ENCODE measurements around the gene SLC34A2.

SLC34A2 gene

DNA sequence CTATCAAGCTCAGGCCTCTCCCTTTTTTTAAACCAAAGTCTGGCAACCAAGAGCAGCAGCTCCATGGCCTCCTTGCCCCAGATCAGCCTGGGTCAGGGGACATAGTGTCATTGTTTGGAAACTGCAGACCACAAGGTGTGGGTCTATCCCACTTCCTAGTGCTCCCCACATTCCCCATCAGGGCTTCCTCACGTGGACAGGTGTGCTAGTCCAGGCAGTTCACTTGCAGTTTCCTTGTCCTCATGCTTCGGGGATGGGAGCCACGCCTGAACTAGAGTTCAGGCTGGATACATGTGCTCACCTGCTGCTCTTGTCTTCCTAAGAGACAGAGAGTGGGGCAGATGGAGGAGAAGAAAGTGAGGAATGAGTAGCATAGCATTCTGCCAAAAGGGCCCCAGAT, 21.5 kb downstream of the SLC34A2 start:
- Histone ChIP-seq H3K27me3 (ENCODE audit: low read depth, low read length) (no peaks in the 10 kb centered on the region), H3K4me2 (ENCODE audit: low read length) (no peak overlapping the region), H3K36me3 (replicated peaks; ENCODE audit: low read depth, low read length) (no peaks in the 10 kb centered on the region), H3K79me2 (ENCODE audit: low read length) (no peaks in the 10 kb centered on the region), H3K4me1 (ENCODE audit: low read length) (no peaks in the 10 kb centered on the region), H2AFZ (ENCODE audit: low read depth, low read length) (no peak overlapping the region), H4K20me1 (ENCODE audit: insufficient read depth, low read length) (no peaks in the 10 kb centered on the region), H3K27ac (ENCODE audit: low read length) (no peak overlapping the region), H3K9ac (ENCODE audit: low read length) (no peak overlapping the region), H3K4me3 (ENCODE audit: low read length) (no peak overlapping the region), H3K9me3 (ENCODE audit: insufficient read depth, low read length) (no peaks in the 10 kb centered on the region)
- TF ChIP-seq, protein P1, sequence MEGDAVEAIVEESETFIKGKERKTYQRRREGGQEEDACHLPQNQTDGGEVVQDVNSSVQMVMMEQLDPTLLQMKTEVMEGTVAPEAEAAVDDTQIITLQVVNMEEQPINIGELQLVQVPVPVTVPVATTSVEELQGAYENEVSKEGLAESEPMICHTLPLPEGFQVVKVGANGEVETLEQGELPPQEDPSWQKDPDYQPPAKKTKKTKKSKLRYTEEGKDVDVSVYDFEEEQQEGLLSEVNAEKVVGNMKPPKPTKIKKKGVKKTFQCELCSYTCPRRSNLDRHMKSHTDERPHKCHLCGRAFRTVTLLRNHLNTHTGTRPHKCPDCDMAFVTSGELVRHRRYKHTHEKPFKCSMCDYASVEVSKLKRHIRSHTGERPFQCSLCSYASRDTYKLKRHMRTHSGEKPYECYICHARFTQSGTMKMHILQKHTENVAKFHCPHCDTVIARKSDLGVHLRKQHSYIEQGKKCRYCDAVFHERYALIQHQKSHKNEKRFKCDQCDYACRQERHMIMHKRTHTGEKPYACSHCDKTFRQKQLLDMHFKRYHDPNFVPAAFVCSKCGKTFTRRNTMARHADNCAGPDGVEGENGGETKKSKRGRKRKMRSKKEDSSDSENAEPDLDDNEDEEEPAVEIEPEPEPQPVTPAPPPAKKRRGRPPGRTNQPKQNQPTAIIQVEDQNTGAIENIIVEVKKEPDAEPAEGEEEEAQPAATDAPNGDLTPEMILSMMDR (IDR thresholded peaks at IDR 0.05; ENCODE audit: low read depth, low read length) = no peak
- no peak for TF ChIP-seq EZH2phosphoT487 (IDR thresholded peaks at IDR 0.05; ENCODE audit: low read depth)

DNA sequence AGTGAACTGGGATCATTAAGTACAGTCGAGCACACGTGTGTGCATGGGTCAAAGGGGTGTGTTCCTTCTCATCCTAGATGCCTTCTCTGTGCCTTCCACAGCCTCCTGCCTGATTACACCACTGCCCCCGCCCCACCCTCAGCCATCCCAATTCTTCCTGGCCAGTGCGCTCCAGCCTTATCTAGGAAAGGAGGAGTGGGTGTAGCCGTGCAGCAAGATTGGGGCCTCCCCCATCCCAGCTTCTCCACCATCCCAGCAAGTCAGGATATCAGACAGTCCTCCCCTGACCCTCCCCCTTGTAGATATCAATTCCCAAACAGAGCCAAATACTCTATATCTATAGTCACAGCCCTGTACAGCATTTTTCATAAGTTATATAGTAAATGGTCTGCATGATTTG, 22.3 kb downstream of the SLC34A2 start:
- Histone ChIP-seq H3K79me2 (ENCODE audit: low read length) (no peaks in the 10 kb centered on the region), H3K27me3 (ENCODE audit: low read depth, low read length) (no peaks in the 10 kb centered on the region), H4K20me1 (ENCODE audit: insufficient read depth, low read length) (no peaks in the 10 kb centered on the region), H3K36me3 (replicated peaks; ENCODE audit: low read depth, low read length) (no peaks in the 10 kb centered on the region), H3K27ac (ENCODE audit: low read length) (no peak overlapping the region), H2AFZ (ENCODE audit: low read depth, low read length) (no peak overlapping the region), H3K9ac (ENCODE audit: low read length) (no peak overlapping the region), H3K4me2 (ENCODE audit: low read length) (no peak overlapping the region), H3K9me3 (ENCODE audit: insufficient read depth, low read length) (no peaks in the 10 kb centered on the region), H3K4me1 (ENCODE audit: low read length) (no peaks in the 10 kb centered on the region), H3K4me3 (ENCODE audit: low read length) (no peak overlapping the region)
- TF ChIP-seq, protein P1 (IDR thresholded peaks at IDR 0.05; ENCODE audit: low read depth, low read length) = no peak
- TF ChIP-seq EZH2phosphoT487 (IDR thresholded peaks at IDR 0.05; ENCODE audit: low read depth) = no peak

- no peaks in the 10 kb centered on the region for H3K9me3 ChIP-seq (ENCODE audit: insufficient read depth, low read length)
- H3K9ac ChIP-seq (ENCODE audit: low read length) = no peak overlapping the region
- no peaks in the 10 kb centered on the region for H3K36me3 ChIP-seq (replicated peaks; ENCODE audit: low read depth, low read length)
- H3K4me3 ChIP-seq (ENCODE audit: low read length) = no peak overlapping the region
- H3K79me2 ChIP-seq (ENCODE audit: low read length) = no peaks in the 10 kb centered on the region
- H3K4me2 ChIP-seq (ENCODE audit: low read length) = no peak overlapping the region
- no peak overlapping the region for H2AFZ ChIP-seq (ENCODE audit: low read depth, low read length)
- no peaks in the 10 kb centered on the region for H3K27me3 ChIP-seq (ENCODE audit: low read depth, low read length)
- no peaks in the 10 kb centered on the region for H3K4me1 ChIP-seq (ENCODE audit: low read length)
- H3K27ac ChIP-seq (ENCODE audit: low read length) = no peak overlapping the region
- H4K20me1 ChIP-seq (ENCODE audit: insufficient read depth, low read length) = no peaks in the 10 kb centered on the region
- TF ChIP-seq, protein P1 (IDR thresholded peaks at IDR 0.05; ENCODE audit: low read depth, low read length) = no peak
- TF ChIP-seq EZH2phosphoT487 (IDR thresholded peaks at IDR 0.05; ENCODE audit: low read depth) = no peak
These were observed 32.1 kb downstream of the SLC34A2 start for GRCh38 chr4:25687773-25688172.

DNA sequence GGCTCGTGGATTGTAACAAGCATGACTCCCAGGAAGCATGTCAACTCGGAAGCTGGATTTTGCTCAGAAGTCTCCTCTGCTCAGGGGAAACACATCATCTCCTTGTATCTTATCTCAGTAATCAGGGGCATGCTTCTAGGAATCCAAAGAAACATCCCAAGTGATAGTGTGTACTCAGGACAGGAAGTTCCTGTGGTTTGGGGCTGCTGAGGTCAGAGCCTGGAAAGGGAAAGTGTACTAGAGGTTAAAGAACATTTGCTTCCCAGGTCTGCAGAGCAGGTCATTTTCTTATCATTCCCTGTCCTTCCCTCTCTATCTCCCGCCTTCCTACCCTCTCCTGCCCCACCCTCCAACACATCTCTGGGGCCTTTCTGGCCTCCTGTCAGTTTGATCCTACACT, 38.8 kb downstream of the SLC34A2 start:
- Histone ChIP-seq H3K9me3 (ENCODE audit: insufficient read depth, low read length) (no peaks in the 10 kb centered on the region), H3K36me3 (replicated peaks; ENCODE audit: low read depth, low read length) (no peaks in the 10 kb centered on the region), H2AFZ (ENCODE audit: low read depth, low read length) (no peak overlapping the region), H3K9ac (ENCODE audit: low read length) (no peak overlapping the region), H3K79me2 (ENCODE audit: low read length) (no peaks in the 10 kb centered on the region), H3K4me2 (ENCODE audit: low read length) (no peak overlapping the region), H3K4me3 (ENCODE audit: low read length) (no peak overlapping the region), H3K4me1 (ENCODE audit: low read length) (no peaks in the 10 kb centered on the region), H3K27ac (ENCODE audit: low read length) (no peak overlapping the region), H4K20me1 (ENCODE audit: insufficient read depth, low read length) (no peaks in the 10 kb centered on the region), H3K27me3 (ENCODE audit: low read depth, low read length) (no peaks in the 10 kb centered on the region)
- TF ChIP-seq, protein P1 (IDR thresholded peaks at IDR 0.05; ENCODE audit: low read depth, low read length) = no peak
- no peak for TF ChIP-seq EZH2phosphoT487 (IDR thresholded peaks at IDR 0.05; ENCODE audit: low read depth)

Measured in OCI-LY3 (cell line).